ENCODE data around the gene ZNF621. TPM values are rescaled to one million over a fixed set of nuclear protein-coding genes. Genes with fewer than 3 reads are reported as not detected.

The ZNF621 gene
- total RNA-seq, 1 experiment from 2014 or later, result 24.9 TPM

DNA sequence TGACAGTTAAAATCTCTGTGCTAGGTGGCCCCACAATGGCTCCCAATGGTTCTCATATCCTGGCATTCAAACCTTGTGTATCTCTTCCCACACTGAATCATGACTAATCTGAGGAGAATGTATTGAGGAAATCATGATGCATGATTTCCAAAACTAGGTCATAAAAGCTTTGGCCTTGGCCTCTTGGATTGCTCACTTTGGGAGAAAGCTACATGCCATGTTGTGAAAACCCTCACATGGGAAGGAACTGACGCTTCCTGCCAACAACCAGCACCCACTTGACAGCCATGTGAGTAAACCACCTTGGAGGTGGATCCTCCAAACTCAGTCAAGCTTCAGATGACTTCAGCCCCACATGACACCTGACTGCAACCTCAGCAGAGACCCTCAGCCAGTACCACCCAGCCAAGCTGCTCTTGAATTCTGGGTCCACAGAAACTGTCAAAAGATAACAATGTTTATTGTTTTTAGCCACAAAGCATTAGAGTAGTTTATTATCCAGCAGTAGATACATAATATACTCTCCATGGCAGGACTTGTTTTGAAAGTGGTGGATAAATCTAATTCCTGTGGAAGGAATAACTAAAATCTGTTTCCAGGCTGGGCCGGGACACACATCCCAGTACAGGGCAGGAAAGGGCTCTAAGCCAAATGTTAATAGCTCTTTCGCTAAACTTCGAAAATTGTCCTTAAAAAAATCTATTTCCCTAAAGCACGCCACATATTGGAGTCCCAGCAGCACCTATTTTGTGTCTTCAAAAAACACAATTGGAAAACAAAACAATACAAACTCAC is 19.9 kb upstream of the ZNF621 start:
- DNase-seq (ENCODE audit: low read depth, low spot score) (peak; percentile 76), ATAC-seq (peak; percentile 43; the same call in 1 of the 2 replicates)
- no TSS peak for BruUV-seq (replicated peaks)
- no peaks in the 10 kb centered on the region for H3K27me3 ChIP-seq (ENCODE audit: control insufficient read depth, insufficient read depth, low read length)
- in situ Hi-C loops (cut with HindIII; ENCODE audit: low pct_unique_long_range_greater_than_20kb, low sequenced_read_pairs), result no loop called here
- no peaks in the 10 kb centered on the region; the same call in 1 of the 2 replicates for H3K4me1 ChIP-seq (ENCODE audit: control insufficient read depth, insufficient read depth, low read length)
- no peaks in the 10 kb centered on the region for H3K9me3 ChIP-seq (ENCODE audit: control insufficient read depth, insufficient read depth, low read depth, low read length)
- peak overlapping the region in 1 of 2 experiments; percentile 67; a peak in 2 of 4 replicates for H3K4me3 ChIP-seq (ENCODE audit: low read depth in 2 of 2, low read length in 2 of 2)
- POLR2A ChIA-PET, result no interaction called here
- TF ChIP-seq SIN3A (IDR thresholded peaks at IDR 0.05; ENCODE audit: borderline replicate concordance, insufficient read depth, low read depth, low read length) (no peak), POLR2AphosphoS5 (IDR thresholded peaks at IDR 0.05; ENCODE audit: low read depth, low read length) (no peak), TCF7L2 (IDR thresholded peaks at IDR 0.05; ENCODE audit: low read depth, low read length) (no peak)
- TF ChIP-seq, protein P1, sequence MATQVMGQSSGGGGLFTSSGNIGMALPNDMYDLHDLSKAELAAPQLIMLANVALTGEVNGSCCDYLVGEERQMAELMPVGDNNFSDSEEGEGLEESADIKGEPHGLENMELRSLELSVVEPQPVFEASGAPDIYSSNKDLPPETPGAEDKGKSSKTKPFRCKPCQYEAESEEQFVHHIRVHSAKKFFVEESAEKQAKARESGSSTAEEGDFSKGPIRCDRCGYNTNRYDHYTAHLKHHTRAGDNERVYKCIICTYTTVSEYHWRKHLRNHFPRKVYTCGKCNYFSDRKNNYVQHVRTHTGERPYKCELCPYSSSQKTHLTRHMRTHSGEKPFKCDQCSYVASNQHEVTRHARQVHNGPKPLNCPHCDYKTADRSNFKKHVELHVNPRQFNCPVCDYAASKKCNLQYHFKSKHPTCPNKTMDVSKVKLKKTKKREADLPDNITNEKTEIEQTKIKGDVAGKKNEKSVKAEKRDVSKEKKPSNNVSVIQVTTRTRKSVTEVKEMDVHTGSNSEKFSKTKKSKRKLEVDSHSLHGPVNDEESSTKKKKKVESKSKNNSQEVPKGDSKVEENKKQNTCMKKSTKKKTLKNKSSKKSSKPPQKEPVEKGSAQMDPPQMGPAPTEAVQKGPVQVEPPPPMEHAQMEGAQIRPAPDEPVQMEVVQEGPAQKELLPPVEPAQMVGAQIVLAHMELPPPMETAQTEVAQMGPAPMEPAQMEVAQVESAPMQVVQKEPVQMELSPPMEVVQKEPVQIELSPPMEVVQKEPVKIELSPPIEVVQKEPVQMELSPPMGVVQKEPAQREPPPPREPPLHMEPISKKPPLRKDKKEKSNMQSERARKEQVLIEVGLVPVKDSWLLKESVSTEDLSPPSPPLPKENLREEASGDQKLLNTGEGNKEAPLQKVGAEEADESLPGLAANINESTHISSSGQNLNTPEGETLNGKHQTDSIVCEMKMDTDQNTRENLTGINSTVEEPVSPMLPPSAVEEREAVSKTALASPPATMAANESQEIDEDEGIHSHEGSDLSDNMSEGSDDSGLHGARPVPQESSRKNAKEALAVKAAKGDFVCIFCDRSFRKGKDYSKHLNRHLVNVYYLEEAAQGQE (IDR thresholded peaks at IDR 0.05; ENCODE audit: insufficient read depth in 1 of 2, low read depth in 2 of 2, low read length in 1 of 2), result no peak
- TF ChIP-seq, protein P2, sequence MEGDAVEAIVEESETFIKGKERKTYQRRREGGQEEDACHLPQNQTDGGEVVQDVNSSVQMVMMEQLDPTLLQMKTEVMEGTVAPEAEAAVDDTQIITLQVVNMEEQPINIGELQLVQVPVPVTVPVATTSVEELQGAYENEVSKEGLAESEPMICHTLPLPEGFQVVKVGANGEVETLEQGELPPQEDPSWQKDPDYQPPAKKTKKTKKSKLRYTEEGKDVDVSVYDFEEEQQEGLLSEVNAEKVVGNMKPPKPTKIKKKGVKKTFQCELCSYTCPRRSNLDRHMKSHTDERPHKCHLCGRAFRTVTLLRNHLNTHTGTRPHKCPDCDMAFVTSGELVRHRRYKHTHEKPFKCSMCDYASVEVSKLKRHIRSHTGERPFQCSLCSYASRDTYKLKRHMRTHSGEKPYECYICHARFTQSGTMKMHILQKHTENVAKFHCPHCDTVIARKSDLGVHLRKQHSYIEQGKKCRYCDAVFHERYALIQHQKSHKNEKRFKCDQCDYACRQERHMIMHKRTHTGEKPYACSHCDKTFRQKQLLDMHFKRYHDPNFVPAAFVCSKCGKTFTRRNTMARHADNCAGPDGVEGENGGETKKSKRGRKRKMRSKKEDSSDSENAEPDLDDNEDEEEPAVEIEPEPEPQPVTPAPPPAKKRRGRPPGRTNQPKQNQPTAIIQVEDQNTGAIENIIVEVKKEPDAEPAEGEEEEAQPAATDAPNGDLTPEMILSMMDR (IDR thresholded peaks at IDR 0.05), result no peak
- CTCF ChIA-PET, result no interaction called here
- intact Hi-C loops (cut with micrococcal nuclease; ENCODE audit: unreplicated experiment), result no loop called here
- peaks cover 2% of the 10 kb centered on the region; the same call in 1 of the 2 replicates for H3K36me3 ChIP-seq (ENCODE audit: control insufficient read depth, insufficient read depth, low read length)
- H3K27ac ChIP-seq (ENCODE audit: low read length), result no peak overlapping the region

DNA sequence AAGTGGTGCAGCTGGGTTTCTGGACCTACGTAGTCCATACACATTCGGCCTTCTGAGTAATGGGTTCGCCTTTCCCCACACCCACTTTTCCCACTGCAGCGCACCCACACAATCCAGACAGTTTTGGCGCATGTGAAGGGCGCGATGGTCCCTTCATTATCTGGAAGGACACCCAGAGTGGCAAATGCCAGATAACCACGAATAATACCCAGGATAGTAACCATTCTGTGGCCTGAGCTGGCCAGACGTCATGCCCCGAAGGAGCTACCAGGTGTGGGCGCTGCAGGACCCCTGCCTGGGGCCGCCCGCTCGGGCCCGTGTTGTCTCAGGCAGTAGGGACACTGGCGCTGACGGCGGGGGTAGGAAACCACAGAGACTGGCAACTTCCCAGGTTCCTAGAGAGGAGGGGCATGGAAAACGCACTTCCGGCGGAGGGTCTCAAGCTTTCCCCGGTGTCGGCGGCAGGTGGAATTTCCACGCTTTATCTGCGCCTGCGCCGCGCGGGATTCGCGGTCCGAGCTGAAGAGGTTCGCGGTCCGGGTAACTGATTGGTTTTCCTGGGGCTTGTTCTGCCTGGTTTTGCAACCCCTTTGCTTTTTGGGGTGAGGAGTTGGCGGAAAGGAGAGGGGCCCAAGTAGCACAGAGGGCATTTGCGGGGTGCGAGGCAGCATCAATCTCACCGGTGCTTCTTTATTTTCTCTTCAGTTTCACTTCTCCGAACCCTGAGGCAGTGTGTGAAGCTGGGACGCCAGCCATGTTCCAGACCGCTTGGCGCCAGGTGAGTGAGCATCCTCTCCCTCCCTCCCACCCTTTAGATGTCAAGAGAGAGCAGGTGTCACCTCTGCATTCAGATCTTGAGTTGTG is 18.9 kb upstream of the ZNF621 start, which contains the start of gene ZNF620:
ZNF620 (plus strand) TSS at position 441 of the 864 bp plus-strand sequence; CDS start at position 755, 314 bp downstream.
- intact Hi-C loops (cut with micrococcal nuclease; ENCODE audit: unreplicated experiment), result no loop called here
- peak within 1 kb of the TSS; percentile 62 to 67 for H3K4me3 ChIP-seq (ENCODE audit: low read depth in 2 of 2, low read length in 2 of 2)
- H3K4me1 ChIP-seq (ENCODE audit: control insufficient read depth, insufficient read depth, low read length), result no peaks in the 10 kb centered on the region; the same call in 1 of the 2 replicates
- no TSS peak for BruUV-seq (replicated peaks)
- peaks cover 2% of the 10 kb centered on the region; the same call in 1 of the 2 replicates for H3K36me3 ChIP-seq (ENCODE audit: control insufficient read depth, insufficient read depth, low read length)
- POLR2A ChIA-PET, result interaction anchor here (0.6 kb wide), 1 partner anchor 48 kb away, joined by 3 read pairs; no protein-coding TSS in a partner anchor
- ATAC-seq, result peak; percentile 89
- CTCF ChIA-PET, result no interaction called here
- no peaks in the 10 kb centered on the region for H3K9me3 ChIP-seq (ENCODE audit: control insufficient read depth, insufficient read depth, low read depth, low read length)
- peak within 1 kb of the TSS; percentile 49 for H3K27ac ChIP-seq (ENCODE audit: low read length)
- TF ChIP-seq POLR2AphosphoS5 (IDR thresholded peaks at IDR 0.05; ENCODE audit: low read depth, low read length) (no peak), TCF7L2 (IDR thresholded peaks at IDR 0.05; ENCODE audit: low read depth, low read length) (no peak), SIN3A (IDR thresholded peaks at IDR 0.05; ENCODE audit: borderline replicate concordance, insufficient read depth, low read depth, low read length) (no peak)
- TF ChIP-seq, protein P1 (IDR thresholded peaks at IDR 0.05; ENCODE audit: insufficient read depth in 1 of 2, low read depth in 2 of 2, low read length in 1 of 2), result no peak
- TF ChIP-seq, protein P2 (IDR thresholded peaks at IDR 0.05), result peak; percentile 53
- no peaks in the 10 kb centered on the region for H3K27me3 ChIP-seq (ENCODE audit: control insufficient read depth, insufficient read depth, low read length)
- no peak for DNase-seq (ENCODE audit: low read depth, low spot score)
- in situ Hi-C loops (cut with HindIII; ENCODE audit: low pct_unique_long_range_greater_than_20kb, low sequenced_read_pairs), result no loop called here
